GM18526 (cell line): ENCODE measurements around the gene ZPBP2.

Source experiments
- POLR2A ChIP-seq: IDR thresholded peaks from 3 replicates; pipeline ENCODE4 v1.6.1; 2011; ENCODE audit not compliant: insufficient read length; ENCODE audit errors: extremely low read depth

Gene ZPBP2, protein sequence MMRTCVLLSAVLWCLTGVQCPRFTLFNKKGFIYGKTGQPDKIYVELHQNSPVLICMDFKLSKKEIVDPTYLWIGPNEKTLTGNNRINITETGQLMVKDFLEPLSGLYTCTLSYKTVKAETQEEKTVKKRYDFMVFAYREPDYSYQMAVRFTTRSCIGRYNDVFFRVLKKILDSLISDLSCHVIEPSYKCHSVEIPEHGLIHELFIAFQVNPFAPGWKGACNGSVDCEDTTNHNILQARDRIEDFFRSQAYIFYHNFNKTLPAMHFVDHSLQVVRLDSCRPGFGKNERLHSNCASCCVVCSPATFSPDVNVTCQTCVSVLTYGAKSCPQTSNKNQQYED

DNA sequence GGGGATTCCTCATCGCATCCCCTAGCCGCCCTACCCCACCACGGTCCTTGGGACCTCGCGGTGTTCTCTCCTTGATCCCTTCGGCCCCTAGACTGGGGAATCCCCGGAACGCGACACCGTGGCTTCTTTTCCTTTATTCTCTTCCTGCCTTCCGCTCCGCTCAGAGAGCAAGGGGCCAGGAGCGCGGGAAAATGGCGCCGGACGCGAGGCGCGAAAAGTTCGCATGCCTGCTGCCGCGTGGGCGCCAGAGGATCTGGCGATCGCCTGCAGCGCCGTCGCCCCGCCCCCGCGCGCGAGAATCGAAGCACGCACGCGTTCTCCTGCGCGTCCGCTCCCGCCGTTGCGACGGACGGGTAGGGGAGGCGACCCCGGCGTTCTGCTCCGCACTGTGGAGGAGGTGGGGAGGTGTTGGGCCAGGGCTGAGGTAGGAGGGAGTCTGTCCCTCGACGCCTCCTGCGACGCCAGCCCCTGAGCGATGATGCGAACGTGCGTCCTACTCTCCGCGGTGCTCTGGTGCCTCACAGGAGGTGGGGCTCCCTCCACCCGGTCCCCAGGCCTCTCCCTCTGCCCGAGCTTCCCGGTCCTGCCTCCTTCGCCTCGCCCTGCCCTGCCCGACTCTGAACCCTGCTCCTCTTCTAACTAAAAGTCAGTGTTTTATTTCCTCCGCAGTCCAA is at the start of gene ZPBP2:
TSS of gene ZPBP2 (plus strand) at position 323 of the 674 bp plus-strand sequence. CDS start at position 476, 153 bp downstream.
- no peak for TF ChIP-seq POLR2A

DNA sequence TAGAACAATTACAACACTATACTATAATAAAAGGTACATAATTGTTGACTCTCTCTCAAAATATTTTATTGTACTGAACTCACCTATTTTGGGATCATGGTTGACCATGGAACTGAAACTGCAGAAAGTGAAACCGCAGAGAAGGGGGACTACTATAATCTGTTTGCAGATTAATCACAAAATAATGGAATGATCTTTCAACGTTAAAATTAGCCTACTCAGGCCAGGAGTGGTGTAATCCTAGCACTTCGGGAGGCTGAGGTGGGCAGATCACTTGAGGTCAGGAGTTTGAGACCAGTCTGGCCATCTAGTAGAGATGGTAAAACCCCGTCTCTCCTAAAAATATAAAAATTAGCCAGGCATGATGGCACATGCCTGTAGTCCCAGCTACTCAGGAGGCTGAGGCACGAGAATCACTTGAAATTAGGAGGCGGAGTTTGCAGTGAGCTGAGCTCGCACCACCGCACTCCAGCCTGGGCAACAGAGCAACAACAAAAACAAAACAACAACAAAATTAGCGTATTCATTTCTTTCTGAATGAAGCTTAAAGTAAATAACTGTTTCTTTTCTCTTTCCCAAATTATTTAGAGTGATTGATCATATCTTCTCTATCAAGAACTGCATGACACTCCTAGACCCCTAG is 49.5 kb upstream of the ZPBP2 start:
- no peak for TF ChIP-seq POLR2A

DNA sequence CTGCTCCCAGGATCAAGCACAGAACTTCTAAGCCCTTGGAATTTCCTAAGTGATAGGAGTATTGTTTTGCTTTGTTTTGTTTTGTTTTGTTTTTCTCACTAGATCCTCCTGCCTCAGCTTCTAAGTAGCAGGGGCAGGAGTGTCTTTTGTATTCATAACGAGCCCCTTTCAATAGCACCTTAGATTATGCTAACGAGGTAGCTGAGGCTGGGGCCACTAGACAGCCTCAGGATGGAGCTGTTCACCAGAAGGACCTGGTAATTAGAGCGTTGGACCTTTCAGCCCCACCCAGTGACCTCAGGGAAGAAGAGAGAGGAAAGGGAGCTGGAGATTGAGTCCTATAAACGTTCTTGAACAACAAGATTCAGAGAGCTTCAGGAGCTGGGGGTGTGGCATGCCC is 47.5 kb upstream of the ZPBP2 start:
- TF ChIP-seq POLR2A: no peak

DNA sequence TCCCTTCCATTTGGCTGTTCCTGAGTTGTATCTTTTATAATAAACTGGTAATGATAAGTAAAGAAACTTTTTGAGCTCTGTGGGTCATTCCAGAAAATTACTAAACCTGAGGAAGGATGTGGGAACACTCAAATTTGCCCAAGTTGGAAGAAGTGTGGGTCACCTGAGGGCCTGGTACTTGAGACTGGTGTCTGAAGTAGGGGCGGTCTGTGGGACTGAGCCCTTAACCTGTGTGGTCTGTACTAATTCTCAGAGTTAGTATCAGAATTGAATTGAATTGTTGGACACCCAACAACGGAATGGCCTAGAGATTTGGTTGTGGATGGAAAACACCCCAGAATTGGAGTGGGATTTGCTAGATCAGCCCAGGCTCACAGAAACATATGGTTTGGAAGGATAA is 47.0 kb upstream of the ZPBP2 start:
- TF ChIP-seq POLR2A: no peak

DNA sequence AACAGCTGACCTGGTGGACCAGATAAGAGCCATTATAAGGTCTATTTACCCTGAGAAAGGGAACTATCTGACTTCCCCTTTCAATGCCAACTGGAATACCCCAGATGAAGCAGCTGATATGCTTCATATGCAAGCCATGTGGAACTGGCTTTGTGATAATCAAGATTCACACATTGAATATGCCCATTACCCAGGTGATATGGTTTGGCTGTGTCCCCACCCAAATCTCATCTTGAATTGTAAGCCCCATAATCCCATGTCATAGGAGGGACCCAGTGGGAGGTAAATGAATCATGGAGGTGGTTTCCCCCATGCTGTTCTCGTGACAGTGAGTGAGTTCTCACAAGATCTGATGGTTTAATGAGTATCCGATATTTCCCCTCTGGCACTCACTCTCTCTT is 46.0 kb upstream of the ZPBP2 start:
- no peak for TF ChIP-seq POLR2A

DNA sequence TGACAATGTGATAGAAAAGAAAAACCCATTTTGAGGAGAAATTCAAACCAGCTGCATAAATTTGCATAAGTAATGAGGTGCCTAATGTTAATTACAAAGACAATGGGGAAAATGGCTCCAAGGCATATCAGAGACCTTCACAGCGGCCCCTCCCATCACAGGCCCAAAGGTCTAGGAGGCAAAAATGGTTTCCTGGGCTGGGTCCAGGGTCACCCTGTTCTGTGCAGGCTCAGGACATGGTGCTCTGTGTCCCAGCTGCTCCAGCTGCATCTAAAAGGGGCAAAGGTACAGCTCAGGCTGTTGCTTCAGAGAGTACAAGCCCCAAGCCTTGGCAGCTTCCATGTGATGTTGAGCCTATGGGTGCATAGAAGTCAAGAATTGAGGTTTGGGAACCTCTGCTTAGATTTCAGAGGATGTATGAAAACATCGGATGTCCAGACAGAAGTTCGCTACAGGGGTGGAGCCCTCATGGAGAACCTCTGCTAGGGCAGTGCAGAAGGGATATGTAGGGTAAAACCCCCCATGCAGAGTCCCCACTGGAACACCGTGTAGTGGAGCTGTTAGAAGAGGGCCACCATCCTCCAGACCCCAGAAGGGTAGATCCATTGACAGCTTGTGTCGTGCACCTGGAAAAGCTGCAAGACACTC is 44.5 kb upstream of the ZPBP2 start:
- no peak for TF ChIP-seq POLR2A

DNA sequence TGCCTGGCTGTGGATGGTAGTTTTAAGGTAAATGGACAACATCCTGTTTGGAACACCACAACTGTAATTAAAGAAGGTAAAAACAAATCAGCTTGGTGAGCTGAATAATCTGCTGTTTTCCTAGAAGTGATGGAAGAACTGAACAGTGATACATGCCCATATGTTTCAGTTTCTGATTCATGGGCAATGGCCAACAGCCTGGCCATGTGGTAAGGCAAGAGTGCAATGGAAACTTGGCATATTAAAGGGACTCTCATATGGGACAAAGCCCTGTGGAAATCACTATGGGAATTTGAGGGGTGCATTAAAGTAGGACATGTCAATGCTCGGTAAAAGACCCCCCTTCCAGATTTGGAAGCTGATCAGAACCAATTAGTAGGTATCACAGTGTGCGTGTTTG is 41.7 kb upstream of the ZPBP2 start:
- TF ChIP-seq POLR2A: no peak

DNA sequence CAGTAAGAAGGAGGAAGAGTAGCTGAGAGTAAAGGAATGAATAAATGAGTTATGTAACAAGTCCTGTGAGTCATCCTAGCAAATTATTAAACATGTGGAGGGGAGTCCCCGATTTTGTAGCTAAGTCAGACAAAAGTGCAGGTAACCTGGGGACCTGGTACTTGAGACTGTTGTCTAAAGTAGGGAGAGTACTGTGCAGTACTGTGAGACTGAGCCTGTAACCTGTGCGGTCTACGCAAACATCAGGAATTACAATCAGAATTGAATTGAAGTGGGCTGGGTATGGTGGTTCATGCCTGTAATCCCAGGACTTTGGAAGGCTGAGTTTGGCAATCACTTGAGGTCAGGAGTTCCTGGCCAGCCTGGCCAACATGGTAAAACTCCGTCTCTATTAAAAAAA is 39.6 kb upstream of the ZPBP2 start:
- TF ChIP-seq POLR2A: no peak

DNA sequence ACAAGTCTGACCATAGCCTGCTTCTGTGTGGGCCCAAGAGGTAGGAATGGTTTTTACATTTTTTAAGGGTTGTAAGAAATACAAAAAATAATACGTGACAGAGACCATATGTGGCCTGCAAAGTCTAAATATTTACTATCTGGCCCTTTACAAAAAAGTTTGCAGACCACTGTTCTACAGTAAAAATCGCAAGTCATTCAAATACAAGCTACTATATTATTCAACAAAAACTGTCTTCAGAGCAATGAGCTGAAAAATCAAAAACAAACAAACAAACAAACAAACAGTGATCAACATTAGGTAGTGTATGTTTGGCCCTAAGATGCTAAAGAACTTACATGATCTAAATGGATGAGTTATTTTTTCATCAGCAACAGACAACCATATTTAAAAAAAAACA is 36.4 kb upstream of the ZPBP2 start:
- TF ChIP-seq POLR2A: no peak

DNA sequence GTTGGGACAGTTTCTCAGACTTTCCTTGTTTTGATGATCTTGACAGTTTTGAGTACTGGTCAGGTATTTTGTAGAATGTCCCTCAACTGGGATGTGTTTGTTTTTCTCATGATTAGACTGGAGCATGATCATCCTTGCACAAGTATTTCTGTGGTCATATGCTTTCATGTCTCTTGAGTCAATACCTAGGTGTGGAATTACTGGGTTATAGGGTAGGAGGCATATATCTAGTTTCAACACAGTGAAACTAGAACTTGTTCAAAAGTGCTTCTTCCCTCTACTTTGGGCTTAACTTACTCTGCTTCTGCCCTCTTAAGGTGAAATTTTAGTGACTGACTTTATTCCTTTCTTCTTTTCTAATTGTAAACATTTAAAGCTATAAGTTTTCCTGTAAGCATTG is 34.0 kb upstream of the ZPBP2 start:
- no peak for TF ChIP-seq POLR2A

DNA sequence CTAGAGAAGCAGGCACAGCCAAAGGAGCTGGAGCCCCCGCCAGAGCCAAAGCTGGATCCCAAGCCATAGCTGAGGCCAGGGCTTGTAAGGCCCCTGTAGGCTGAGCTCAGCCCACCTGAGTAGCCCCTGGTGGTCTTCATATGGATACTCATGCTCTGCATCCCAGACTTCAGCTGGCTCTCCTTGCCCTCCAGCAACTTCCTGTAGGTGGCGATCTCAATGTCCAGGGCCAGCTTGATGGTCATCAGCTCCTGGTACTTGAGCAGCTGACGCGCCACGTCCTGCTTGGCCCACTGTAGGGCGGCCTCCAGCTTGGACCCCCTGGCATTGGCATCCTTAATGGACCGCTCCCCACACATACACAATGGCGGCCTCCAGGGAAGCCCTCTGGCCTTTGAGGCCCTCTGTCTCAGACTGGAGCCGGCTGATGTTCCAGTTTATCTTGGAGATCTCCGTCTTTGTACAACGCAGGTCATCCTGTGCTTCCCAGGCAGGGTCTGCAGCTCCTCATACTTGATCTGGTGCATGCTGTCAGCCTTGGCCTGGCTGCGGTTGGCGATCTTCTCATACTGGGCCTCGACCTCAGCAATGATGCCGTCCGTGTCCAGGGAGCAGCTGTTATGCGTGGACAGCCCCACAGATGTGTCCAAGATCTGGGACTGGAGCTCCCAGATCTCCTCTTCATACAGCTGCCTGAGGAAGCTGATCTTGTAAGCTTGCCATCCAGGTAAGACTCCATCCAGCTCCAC is 32.8 kb upstream of the ZPBP2 start:
- no peak for TF ChIP-seq POLR2A

DNA sequence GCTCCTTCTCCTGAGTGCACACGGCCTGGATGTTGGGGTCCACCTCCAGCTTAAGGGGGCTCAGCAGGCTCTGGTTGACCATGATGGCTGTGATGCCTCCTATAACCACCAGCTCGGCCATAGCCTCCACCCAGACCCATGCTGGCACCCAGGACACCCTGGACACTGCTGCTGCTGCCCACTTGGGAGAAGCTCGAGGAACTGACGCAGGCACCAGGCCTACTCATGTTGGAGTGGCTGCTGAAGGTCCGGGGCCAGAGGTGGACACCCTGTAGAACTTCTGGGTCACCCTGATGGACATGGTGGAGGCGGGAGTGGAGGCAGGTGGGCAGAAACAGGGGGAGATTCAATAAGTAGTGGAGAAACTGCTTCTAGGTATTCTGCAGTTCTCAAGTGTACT is 31.9 kb upstream of the ZPBP2 start:
- no peak for TF ChIP-seq POLR2A

DNA sequence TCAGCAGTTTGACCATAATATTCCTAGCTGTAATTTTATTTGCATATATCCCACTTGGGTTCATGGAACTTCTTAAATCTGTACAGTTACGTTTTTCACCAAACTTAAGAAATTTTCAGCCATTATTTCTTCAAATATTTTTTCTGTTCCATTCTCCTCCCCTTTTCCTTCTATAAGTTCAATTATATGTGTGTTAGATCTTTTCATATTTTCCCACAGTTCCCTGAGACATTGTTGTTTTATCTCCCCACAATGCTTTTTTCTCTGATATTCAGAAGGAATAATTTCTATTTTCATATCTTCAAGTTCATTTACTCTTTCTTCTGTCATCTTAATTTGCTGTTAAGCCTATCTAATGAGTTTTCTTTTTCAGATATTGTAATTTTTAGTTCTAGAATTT is 29.9 kb upstream of the ZPBP2 start:
- TF ChIP-seq POLR2A: no peak

DNA sequence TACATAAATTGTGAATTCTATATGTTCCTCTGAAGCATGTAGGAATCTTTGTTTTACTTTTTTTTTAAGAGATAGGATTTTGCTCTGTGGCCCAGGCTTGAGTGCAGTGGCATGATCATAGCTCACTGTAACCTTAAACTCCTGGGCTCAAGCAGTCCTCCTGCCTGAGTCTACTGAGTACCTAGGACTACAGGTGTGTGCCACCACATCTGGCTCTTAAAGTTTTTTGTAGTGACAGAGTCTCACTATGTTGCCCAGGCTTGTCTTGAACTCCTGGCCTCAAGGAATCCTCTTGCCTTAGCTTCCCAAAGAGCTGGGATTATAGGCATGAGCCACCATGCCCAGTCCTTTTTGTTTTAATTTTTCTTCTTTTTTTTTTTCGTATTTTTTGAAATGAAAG is 29.2 kb upstream of the ZPBP2 start:
- no peak for TF ChIP-seq POLR2A

DNA sequence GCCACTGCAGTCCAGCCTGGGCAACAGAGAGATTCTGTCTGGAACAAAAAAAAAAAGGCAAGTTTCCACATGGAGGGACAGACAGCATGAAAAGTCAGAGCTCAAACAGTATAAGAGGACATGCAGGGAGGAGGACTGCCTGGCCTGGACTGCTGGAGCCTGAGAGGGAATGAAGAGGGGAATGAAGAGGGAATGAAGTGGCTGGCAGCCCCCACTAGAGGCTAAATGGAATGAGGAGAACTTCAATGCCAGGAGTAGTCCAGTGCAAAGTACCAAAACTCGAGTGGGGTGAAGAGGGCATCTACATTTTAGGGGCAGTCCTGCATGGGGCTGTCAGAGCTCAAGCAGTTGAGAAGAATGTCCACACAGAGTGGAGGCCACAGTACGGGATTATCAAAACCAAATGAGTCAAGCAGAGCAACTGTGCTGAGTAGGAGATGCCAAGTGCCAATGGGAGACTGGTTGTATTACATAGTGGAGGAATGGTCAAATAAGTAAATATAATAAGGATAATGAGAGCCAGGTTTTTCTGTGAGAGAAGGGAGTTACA is 26.8 kb upstream of the ZPBP2 start:
- TF ChIP-seq POLR2A: no peak

DNA sequence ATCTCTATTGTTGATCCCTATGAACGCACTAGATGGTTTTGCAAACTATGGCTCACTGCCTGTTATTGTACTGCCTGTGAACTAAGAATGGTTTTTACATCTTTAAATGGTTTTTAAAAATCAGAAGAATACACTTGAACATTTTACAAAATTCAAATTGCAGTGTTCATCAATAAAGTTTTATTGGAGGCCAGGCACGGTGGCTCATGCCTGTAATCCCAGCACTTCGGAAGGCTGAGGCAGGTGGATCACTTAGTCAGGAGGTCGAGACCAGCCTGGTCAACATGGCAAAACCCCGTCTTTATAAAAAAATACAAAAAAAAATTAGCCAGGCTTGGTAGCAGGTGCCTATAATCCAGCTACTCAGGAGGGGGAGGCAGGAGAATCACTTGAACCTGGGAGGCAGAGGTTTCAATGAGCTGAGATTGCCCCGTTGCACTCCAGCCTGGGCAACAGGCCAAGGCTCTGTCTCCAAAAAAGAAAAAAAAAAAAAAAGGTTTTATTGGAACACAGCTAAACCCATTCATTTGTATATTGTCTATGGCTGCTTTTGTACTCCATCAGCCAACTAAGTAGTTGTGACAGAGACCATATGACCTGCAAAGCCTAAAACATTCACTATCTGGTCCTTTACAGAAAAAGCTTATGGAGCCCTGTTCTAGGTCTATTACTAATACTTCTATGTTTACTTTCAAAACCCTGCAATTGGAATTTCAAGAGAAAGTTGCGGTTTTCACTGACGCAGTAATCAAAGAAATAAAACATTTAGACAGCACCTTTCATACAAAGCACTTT is 22.8 kb upstream of the ZPBP2 start:
- TF ChIP-seq POLR2A: no peak
